C4-2B (cell line): ENCODE data around the gene NPRL2.

Experiments
- CTCF ChIP-seq: fragments of 450-650 bp; conservative IDR thresholded peaks from 2 replicates; pipeline ENCODE4 v1.5.1; 2017; ENCODE audit warnings: mild to moderate bottlenecking
- ZFX ChIP-seq: fragments of 450-650 bp; IDR thresholded peaks from 2 replicates; pipeline ENCODE4 v1.6.1; 2017

- TF ChIP-seq CTCF, result no peak
- no peak for TF ChIP-seq ZFX
Measured at GRCh38 chr3:50382722-50383121, 32.1 kb upstream of the NPRL2 start.
